H1 (cell line): Measurements from ENCODE around the gene TRAIP. TPM values are rescaled to one million over a fixed set of nuclear protein-coding genes. Genes with fewer than 3 reads are reported as not detected.

Experiments
- BRCA1 ChIP-seq: IDR thresholded peaks from 2 replicates; pipeline ENCODE4 v1.6.1; 2012; ENCODE audit warnings: low read depth, low read length, improper control_type of control experiment
- KDM4A ChIP-seq: IDR thresholded peaks from one replicate; pipeline ENCODE4 v1.7.1; 2012; ENCODE audit warnings: low read depth, mild to moderate bottlenecking, moderate library complexity, low read length, inconsistent platforms; ENCODE audit not compliant: severe bottlenecking
- SRF ChIP-seq: IDR thresholded peaks from 2 replicates; pipeline ENCODE4 v1.6.1; 2011; ENCODE audit warnings: mild to moderate bottlenecking, low read depth, low read length, moderate library complexity
- polyA plus RNA-seq, 7 experiments: library from polyadenylated mRNA; depleted of rRNA in 3 of 7; stranded (reverse) in 5 of 7; unstranded in 2 of 7; fragments of >200 nt in 5 of 7; fragments of 200-250 nt in 2 of 7; gene quantifications; 1 replicate in 5 of 7; 2 replicates in 1 of 7; 4 replicates in 1 of 7; pipeline versions ENCODE4 v1.2.1 to v1.2.3, GENCODE V29; 2011 to 2013; ENCODE audit warnings: missing spikeins in 2 of 7, mixed read lengths in 2 of 7
- total RNA-seq: library from RNA; stranded (reverse); fragmentation: NEBNext Ultra II Directional; extraction: Animal tissue kit (Norgen Biotek cat#: 25700); gene quantifications from 2 replicates; pipeline ENCODE4 v1.2.1, GENCODE V29; 2021

The TRAIP gene
- total and polyA plus RNA-seq, 2 of the 8 experiments (the other 6 are each of a cell fraction or from before 2014, with no cell fraction given): 27.7 to 28.1 TPM

DNA sequence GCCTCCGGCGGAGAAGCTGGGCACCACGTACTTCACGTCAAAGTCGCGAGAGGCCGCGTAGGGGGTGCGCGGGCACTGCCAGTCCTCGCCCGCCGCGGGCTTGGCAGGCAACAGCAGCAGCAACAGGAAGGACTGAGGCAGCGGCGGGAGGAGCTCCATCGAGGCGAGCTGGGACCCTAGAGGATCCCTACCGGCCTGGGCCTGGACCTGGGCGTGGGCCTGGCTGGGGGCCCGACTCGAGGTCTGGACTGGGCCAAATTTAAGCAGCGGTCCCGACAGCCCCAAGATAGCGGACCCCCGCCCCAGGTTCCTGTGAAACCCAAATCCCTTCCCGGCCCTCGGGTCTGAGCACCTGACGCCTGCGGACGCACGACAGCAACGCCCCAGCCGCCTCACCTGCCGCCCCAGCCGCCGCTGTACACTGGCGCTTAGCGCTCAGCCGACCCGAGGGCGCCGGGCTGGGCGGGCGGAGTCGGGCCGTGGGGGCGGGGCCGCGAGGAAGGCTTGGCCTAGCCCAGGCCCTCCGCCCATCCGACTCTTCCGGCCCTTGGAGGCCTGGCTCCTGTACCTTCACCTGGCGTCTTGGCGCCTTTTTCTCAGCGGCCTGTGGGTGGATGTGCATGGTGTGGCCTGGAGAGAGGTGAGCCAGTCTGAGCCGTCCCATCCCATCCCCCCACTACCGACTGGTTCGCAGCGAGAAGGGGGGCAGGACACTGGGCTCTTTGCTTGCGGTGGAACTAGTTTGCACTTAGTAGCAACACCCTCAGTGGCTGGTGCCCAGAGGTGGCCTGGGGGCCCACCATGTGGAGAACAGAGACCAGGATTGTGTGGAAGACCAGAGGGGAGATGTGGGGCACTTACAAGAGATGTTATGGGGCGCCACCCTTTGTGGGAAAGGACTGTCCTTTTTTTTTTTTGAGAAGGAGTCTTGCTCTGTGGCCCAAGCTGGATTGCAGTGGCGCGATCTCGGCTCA lies 47.4 kb upstream of the TRAIP start, which contains the start of gene MST1R (continued):
- no peak for TF ChIP-seq BRCA1
- TF ChIP-seq SRF: no peak
- TF ChIP-seq KDM4A: peak; percentile 36
